Pancreas (tissue), 10 donors: ENCODE data around the gene TAAR9. TPM values are rescaled to one million over a fixed set of nuclear protein-coding genes. Genes with fewer than 3 reads are reported as not detected.

Source experiments
- ATAC-seq, 4 donors: fragments of 200-7000 bp; cut with Tn5 transposase; one replicate each; pipeline versions ENCODE4 v1.8.0 to v1.9.1; 2020; ENCODE audit warnings: mild to moderate bottlenecking in 4 of 4, moderate library complexity in 4 of 4
- DNase-seq, 6 donors: peaks; one replicate each; pipeline ENCODE4 v3.0.0-alpha.2; 2020
- FAIRE-seq: peaks from 2 replicates; lab custom pipeline; 2012; peaks lifted over from hg19 to GRCh38; lab: Jason Lieb, UNC
- H3K27ac ChIP-seq, 4 donors: fragments of 200-600 bp; sonication (generic); 1 replicate in 3 of 4; 2 replicates in 1 of 4; pipeline versions ENCODE4 v1.5.0 to v1.8.0; 2020
- H3K27me3 ChIP-seq, 4 donors: fragments of 200-600 bp; one replicate each; pipeline ENCODE4 v1.8.0; 2021
- H3K36me3 ChIP-seq, 3 donors: fragments of 200-600 bp; sonication (generic) in 1 of 3; one replicate each; pipeline versions ENCODE4 v1.5.0 to v1.8.0; 2020 to 2021
- H3K4me1 ChIP-seq, 3 donors: fragments of 200-600 bp; one replicate each; pipeline ENCODE4 v1.8.0; 2021
- H3K4me3 ChIP-seq, 4 donors: fragments of 200-600 bp; sonication (generic) in 2 of 4; one replicate each; pipeline versions ENCODE4 v1.5.0 to v1.8.0; 2020 to 2021
- H3K9me3 ChIP-seq, 4 donors: fragments of 200-600 bp; one replicate each; pipeline ENCODE4 v1.8.0; 2021
- CTCF ChIP-seq, 4 donors: fragments of 200-600 bp; sonication (generic) in 3 of 4; IDR thresholded peaks; one replicate each; pipeline versions ENCODE4 v1.5.0 to v1.8.0; 2021; ENCODE audit warnings: antibody characterized with exemption in 4 of 4
- WGBS, 2 donors: extraction: QIAGEN DNeasy Blood & Tissue Kit; methylation state at CpG; one replicate each; pipeline ENCODE4 v1.1.7; 2013; 5-methylcytosine and 5-hydroxymethylcytosine counted together
- intact Hi-C, 3 donors: fragments of 100-400 bp; cut with DNase I; formaldehyde crosslinking; loops; one replicate each; pipeline versions ENCODE4 v1.11.1 to v1.14.2; 2022
- polyA plus RNA-seq, 2 donors: library from polyadenylated mRNA; stranded (reverse); fragments of 200-250 nt; gene quantifications; one replicate each; pipeline ENCODE4 v1.2.3, GENCODE V29; 2013
- total RNA-seq, 6 donors: library from RNA; stranded (reverse); fragmentation: NEBNext Ultra II Directional in 4 of 6; extraction: Animal tissue kit (Norgen Biotek cat#: 25700) in 4 of 6; gene quantifications; one replicate each; pipeline versions ENCODE4 v1.2.1 to v1.2.4, GENCODE V29; 2021 to 2023
- donor health status: healthy with polysubstance abuse.
- donor health status: DM: no; HTN: no; CAD: no; lungs with moderate emphysema.
- donor health status: DM: no; HTN: no; CAD: no.
- donor health status: control.
- donor health status: control.
- donor health status: Bipolar disorder and iron deficiency.
- donor health status: DM: yes; HTN: yes; CAD: no.
- donor health status: DM: no; HTN: no; CAD: no.
- donor health status: DM: no; HTN: no; CAD: no.
- donor health status: DM: yes; HTN: yes; CAD: no.

The TAAR9 gene
- total and polyA plus RNA-seq, 8 donors: not detected

DNA sequence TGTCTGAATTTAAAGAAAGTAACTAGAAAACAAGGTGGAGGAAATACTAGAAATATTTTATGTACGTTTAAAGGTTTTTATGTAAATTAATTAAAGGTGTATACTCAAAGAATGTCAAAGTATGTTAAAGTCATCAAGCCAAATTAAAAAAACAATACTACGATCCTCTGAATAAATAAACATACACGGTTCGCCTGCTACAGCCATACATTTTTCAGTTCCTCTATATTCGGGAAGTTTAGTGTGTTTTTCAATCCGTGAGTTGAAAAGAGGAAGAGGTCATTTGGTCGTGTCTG lies 25.8 kb upstream of the TAAR9 start:
- H3K36me3 ChIP-seq: no peaks in the 10 kb centered on the region
- WGBS, 2 donors: 1% methylated on average over 7 of the region's 7 CpGs
- no peak for TF ChIP-seq CTCF (IDR thresholded peaks at IDR 0.05)
- peak overlapping the region; percentile 49 to 92 (median 92) for H3K4me3 ChIP-seq
- intact Hi-C loops: no loop called here
- ATAC-seq: no peak
- no peak for DNase-seq
- H3K9me3 ChIP-seq: no peaks in the 10 kb centered on the region
- no peaks in the 10 kb centered on the region for H3K27me3 ChIP-seq
- peak overlapping the region; percentile 71 to 91 (median 81) for H3K27ac ChIP-seq
- H3K4me1 ChIP-seq: peaks cover 10 to 22% (median 12%) of the 10 kb centered on the region in 3 donors
- no peak for FAIRE-seq

GRCh38 chr6:132512638-132513632 lies 25.1 kb upstream of the TAAR9 start, which contains the start of gene STX7:
TSS of gene STX7 (minus strand) at chr6:132513116. CDS start at chr6:132503530, 9,586 bp downstream.
- Histone ChIP-seq H3K9me3 (no peaks in the 10 kb centered on the region), H3K4me1 (peaks cover 10 to 22% (median 12%) of the 10 kb centered on the region in 3 donors), H3K27ac (peak within 1 kb of the TSS; percentile 71 to 91 (median 81)), H3K27me3 (no peaks in the 10 kb centered on the region), H3K36me3 (no peaks in the 10 kb centered on the region), H3K4me3 (peak within 1 kb of the TSS; percentile 49 to 92 (median 92))
- FAIRE-seq: no peak
- ATAC-seq: peak; percentile 95 to 98 (median 97)
- no peak for TF ChIP-seq CTCF (IDR thresholded peaks at IDR 0.05)
- intact Hi-C loops: no loop called here
- WGBS, 2 donors: 1% methylated on average over 67 of the region's 67 CpGs
- peak; percentile 85 to 95 (median 90) for DNase-seq

DNA sequence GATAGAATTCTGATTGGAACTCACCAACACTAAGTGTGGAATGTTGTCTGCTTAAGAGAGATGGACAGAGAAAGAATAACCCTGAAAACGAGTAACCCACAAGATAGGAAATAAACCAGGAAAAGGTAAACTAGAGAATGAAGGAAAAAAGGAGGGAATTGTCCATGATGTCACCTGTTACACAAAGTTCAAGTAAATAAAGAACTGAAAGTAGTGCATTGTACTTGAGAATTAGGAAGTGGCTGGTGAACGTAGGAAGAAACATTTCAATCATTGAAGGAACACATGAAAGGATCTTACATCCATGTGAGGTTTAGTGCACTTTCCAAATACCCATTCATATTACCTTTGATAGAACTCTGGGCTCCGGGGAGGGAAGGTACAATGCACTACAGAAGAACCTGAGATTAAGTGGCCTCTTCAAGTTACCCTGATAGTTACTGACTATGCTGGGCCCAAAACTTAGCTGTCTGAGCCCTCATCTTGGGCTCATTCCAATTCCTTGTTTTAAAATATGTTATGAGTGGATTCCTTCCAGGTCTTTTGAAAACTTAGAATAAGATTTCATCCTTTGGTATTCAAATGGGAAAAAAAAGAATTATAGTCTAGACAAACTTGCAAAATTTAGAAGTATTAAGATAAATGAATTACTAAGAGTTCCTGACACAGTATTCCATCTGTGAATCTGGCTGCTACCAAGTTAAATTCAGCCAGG lies 24.1 kb upstream of the TAAR9 start:
- peaks cover 10 to 22% (median 12%) of the 10 kb centered on the region in 3 donors for H3K4me1 ChIP-seq
- FAIRE-seq (peak; percentile 29), ATAC-seq (no peak), DNase-seq (no peak)
- WGBS, 2 donors: 27 to 28% methylated on average over 3 of the region's 3 CpGs
- TF ChIP-seq CTCF (IDR thresholded peaks at IDR 0.05): no peak
- intact Hi-C loops: no loop called here
- peak overlapping the region in 2 of 4 donors; percentile 91 to 92 for H3K4me3 ChIP-seq
- H3K27ac ChIP-seq: peak overlapping the region in 2 of 4 donors; percentile 89 to 91
- H3K27me3 ChIP-seq: no peaks in the 10 kb centered on the region
- no peaks in the 10 kb centered on the region for H3K36me3 ChIP-seq
- no peaks in the 10 kb centered on the region for H3K9me3 ChIP-seq

GRCh38 chr6:132515386-132515785 lies 22.7 kb upstream of the TAAR9 start:
- intact Hi-C loops: no loop called here
- FAIRE-seq: no peak
- no peaks in the 10 kb centered on the region for H3K27me3 ChIP-seq
- ATAC-seq: no peak
- H3K4me1 ChIP-seq: peaks cover 9 to 13% (median 10%) of the 10 kb centered on the region in 3 donors
- 56 to 76% methylated on average over 2 of the region's 2 CpGs for WGBS, 2 donors
- no peak for TF ChIP-seq CTCF (IDR thresholded peaks at IDR 0.05)
- DNase-seq: no peak
- no peak overlapping the region for H3K4me3 ChIP-seq
- H3K9me3 ChIP-seq: no peaks in the 10 kb centered on the region
- H3K27ac ChIP-seq: no peak overlapping the region
- H3K36me3 ChIP-seq: no peaks in the 10 kb centered on the region
